Heart left ventricle (tissue), 13 donors: ENCODE data around the gene CYSRT1.

Source experiments
- POLR2A ChIP-seq, 2 donors: fragments of 450-650 bp; IDR thresholded peaks; one replicate each; pipeline ENCODE4 v1.6.1; 2017; ENCODE audit warnings: antibody characterized with exemption in 2 of 2, mild to moderate bottlenecking in 2 of 2, moderate library complexity in 2 of 2
- TF ChIP-seq, protein P1 (sequence below), 12 donors: fragments of 200-600 bp; sonication (generic) in 4 of 12; IDR thresholded peaks; one replicate each; pipeline versions ENCODE4 v1.5.0 to v1.8.0; 2018 to 2022; ENCODE audit warnings: antibody characterized with exemption in 12 of 12, mild to moderate bottlenecking in 5 of 12
- donor health status: ischemic (EF 13 %, LVEDD 7.1; RV severe dilation, severe dysfunction).
- donor health status: DM: no; HTN: yes; CAD: no.
- donor health status: DM: no; HTN: no; CAD: no.
- donor health status: ischemic (EF 25% LVEDD 6.9; RV normal size, moderate dysfunction).
- donor health status: ischemic (EF 25% LVEDD 5.7; RV mildly dilated, moderate dysfunction).
- donor health status: ischemic (EF 35%, LVEDD 5.7; RV mildly dilated, moderate dysfunction).
- donor health status: nonischemic (EF 11% LVEDD 7.7; RV severe dilation, severe dysfunction).
- donor health status: DM: yes; HTN: yes; CAD: no.
- donor health status: PGD.
- donor health status: ischemic (EF 29% LVEDD 5.4; RV normal size, mild dysfunction).
- donor health status: nonischemic (EF 23%, LVEDD 6.1; RV moderate dilation, normal function).

DNA sequence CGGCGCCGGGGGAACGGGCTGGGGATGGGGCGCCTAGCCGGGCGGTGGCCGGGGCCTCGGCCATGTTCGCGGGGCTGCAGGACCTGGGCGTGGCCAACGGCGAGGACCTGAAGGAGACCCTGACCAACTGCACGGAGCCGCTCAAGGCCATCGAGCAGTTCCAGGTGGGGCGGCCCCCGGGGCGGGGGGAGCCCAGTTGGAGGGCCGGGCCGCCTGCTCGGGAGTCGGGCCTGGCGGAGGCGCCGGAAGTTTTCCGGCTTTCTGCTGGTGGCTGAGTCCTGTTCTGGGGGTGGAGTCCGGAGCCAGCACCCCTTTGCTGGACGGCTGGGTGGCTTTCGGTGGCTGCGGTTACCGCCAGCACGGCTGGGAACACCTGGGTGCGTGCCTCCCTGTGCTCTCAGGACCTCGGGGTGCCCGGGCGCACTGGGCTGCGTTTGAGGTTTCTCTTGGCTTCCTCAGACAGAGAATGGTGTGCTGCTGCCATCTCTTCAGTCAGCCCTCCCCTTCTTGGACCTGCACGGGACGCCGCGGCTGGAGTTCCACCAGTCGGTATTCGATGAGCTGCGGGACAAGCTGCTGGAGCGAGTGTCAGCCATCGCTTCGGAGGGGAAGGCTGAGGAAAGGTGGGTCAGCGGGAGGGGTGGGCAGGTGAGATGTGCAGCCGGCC lies 30.6 kb downstream of the CYSRT1 start:
- TF ChIP-seq POLR2A (IDR thresholded peaks at IDR 0.05) = no peak
- TF ChIP-seq, protein P1, sequence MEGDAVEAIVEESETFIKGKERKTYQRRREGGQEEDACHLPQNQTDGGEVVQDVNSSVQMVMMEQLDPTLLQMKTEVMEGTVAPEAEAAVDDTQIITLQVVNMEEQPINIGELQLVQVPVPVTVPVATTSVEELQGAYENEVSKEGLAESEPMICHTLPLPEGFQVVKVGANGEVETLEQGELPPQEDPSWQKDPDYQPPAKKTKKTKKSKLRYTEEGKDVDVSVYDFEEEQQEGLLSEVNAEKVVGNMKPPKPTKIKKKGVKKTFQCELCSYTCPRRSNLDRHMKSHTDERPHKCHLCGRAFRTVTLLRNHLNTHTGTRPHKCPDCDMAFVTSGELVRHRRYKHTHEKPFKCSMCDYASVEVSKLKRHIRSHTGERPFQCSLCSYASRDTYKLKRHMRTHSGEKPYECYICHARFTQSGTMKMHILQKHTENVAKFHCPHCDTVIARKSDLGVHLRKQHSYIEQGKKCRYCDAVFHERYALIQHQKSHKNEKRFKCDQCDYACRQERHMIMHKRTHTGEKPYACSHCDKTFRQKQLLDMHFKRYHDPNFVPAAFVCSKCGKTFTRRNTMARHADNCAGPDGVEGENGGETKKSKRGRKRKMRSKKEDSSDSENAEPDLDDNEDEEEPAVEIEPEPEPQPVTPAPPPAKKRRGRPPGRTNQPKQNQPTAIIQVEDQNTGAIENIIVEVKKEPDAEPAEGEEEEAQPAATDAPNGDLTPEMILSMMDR (IDR thresholded peaks at IDR 0.05) = no peak
